GM12878 (cell line): Measurements from ENCODE around the gene APBB1IP. TPM values are rescaled to one million over a fixed set of nuclear protein-coding genes. Genes with fewer than 3 reads are reported as not detected.

Experiments used
- BHLHE40 ChIP-seq, 2 experiments: fragments of 450-650 bp in 1 of 2; IDR thresholded peaks; 2 replicates each; pipeline ENCODE4 v1.6.1; 2011 to 2017; ENCODE audit warnings: low read depth in 2 of 2, borderline replicate concordance in 1 of 2, improper control_type of control experiment in 1 of 2, low read length in 1 of 2, mild to moderate bottlenecking in 1 of 2
- CBFB ChIP-seq: IDR thresholded peaks from 2 replicates; pipeline ENCODE4 v1.6.1; 2016; ENCODE audit warnings: antibody characterized with exemption, low read depth
- CEBPB ChIP-seq, 2 experiments: fragments of 150-350 bp in 1 of 2; IDR thresholded peaks; 2 replicates each; pipeline ENCODE4 v1.6.1; 2012 to 2014; ENCODE audit warnings: low read depth in 2 of 2, low read length in 2 of 2, borderline replicate concordance in 1 of 2, inconsistent platforms in 1 of 2
- CHD2 ChIP-seq: IDR thresholded peaks from 2 replicates; pipeline ENCODE4 v1.6.1; 2011; ENCODE audit warnings: low read depth, low read length, improper control_type of control experiment, borderline replicate concordance
- DPF2 ChIP-seq: fragments of 450-650 bp; IDR thresholded peaks from 2 replicates; pipeline ENCODE4 v1.6.1; 2017; ENCODE audit warnings: mild to moderate bottlenecking
- EED ChIP-seq: sonication (generic); IDR thresholded peaks from 2 replicates; pipeline ENCODE4 v1.6.1; 2016; ENCODE audit warnings: antibody characterized with exemption, low read depth
- EP300 ChIP-seq, 2 experiments: fragments of 150-350 bp in 1 of 2; IDR thresholded peaks; 2 replicates each; pipeline ENCODE4 v1.6.1; 2011 to 2012; ENCODE audit warnings: low read depth in 2 of 2, low read length in 2 of 2, borderline replicate concordance in 1 of 2, improper control_type of control experiment in 1 of 2, inconsistent platforms in 1 of 2; ENCODE audit not compliant: control insufficient read depth in 1 of 2
- ETV6 ChIP-seq, 2 experiments: fragments of 450-650 bp in 1 of 2; IDR thresholded peaks in 1 of 2; conservative IDR thresholded peaks in 1 of 2; 2 replicates each; pipeline ENCODE4 v1.6.1; 2014; ENCODE audit warnings: antibody characterized with exemption in 1 of 2, borderline replicate concordance in 1 of 2, low read depth in 1 of 2, mild to moderate bottlenecking in 1 of 2, moderate library complexity in 1 of 2
- GABPA ChIP-seq: IDR thresholded peaks from 2 replicates; pipeline ENCODE4 v1.6.1; 2014; ENCODE audit warnings: antibody characterized with exemption, low read depth, mild to moderate bottlenecking, inconsistent platforms
- MTA3 ChIP-seq: IDR thresholded peaks from 2 replicates; pipeline ENCODE4 v1.6.1; 2012; ENCODE audit warnings: low read length, inconsistent platforms, borderline replicate concordance
- MYB ChIP-seq: fragments of 150-350 bp; IDR thresholded peaks from 2 replicates; pipeline ENCODE4 v1.6.1; 2014; ENCODE audit warnings: mild to moderate bottlenecking, low read depth, low read length, borderline replicate concordance
- NFXL1 ChIP-seq: fragments of 450-650 bp; IDR thresholded peaks from 2 replicates; pipeline ENCODE4 v1.6.1; 2017; ENCODE audit warnings: antibody characterized with exemption, mild to moderate bottlenecking, borderline replicate concordance
- PAX5 ChIP-seq: IDR thresholded peaks from 2 replicates; pipeline ENCODE4 v1.6.1; 2011; ENCODE audit warnings: low read depth, low read length, borderline replicate concordance
- POLR2A ChIP-seq: IDR thresholded peaks from 2 replicates; pipeline ENCODE4 v1.6.1; 2011; ENCODE audit warnings: low read depth, mild to moderate bottlenecking, low read length
- POLR2AphosphoS2 ChIP-seq: IDR thresholded peaks from 2 replicates; pipeline ENCODE4 v1.6.1; 2011; ENCODE audit warnings: low read depth, mild to moderate bottlenecking, low read length, improper control_type of control experiment, moderate library complexity
- RUNX3 ChIP-seq: IDR thresholded peaks from 2 replicates; pipeline ENCODE4 v1.6.1; 2012; ENCODE audit warnings: low read length, inconsistent platforms
- SIN3A ChIP-seq: IDR thresholded peaks from 2 replicates; pipeline ENCODE4 v1.6.1; 2012; ENCODE audit warnings: low read depth, low read length, improper control_type of control experiment
- SMAD5 ChIP-seq: IDR thresholded peaks from 2 replicates; pipeline ENCODE4 v1.6.1; 2016; ENCODE audit warnings: antibody characterized with exemption, low read depth
- SPI1 ChIP-seq: IDR thresholded peaks from 2 replicates; pipeline ENCODE4 v1.6.1; 2011; ENCODE audit warnings: low read depth, mild to moderate bottlenecking, low read length, moderate library complexity, borderline replicate concordance; ENCODE audit not compliant: insufficient read depth
- SREBF1 ChIP-seq: IDR thresholded peaks from 2 replicates; pipeline ENCODE4 v1.6.1; 2012; ENCODE audit warnings: mild to moderate bottlenecking, low read length
- STAT1 ChIP-seq: fragments of 450-650 bp; conservative IDR thresholded peaks from 2 replicates; pipeline ENCODE4 v1.6.1; 2014; ENCODE audit warnings: antibody characterized with exemption, mild to moderate bottlenecking
- SUZ12 ChIP-seq: fragments of 200-600 bp; sonication (generic); IDR thresholded peaks from one replicate; pipeline ENCODE4 v1.6.1; 2018; ENCODE audit warnings: antibody characterized with exemption, mild to moderate bottlenecking; ENCODE audit not compliant: unreplicated experiment
- YY1 ChIP-seq: IDR thresholded peaks from 2 replicates; pipeline ENCODE4 v1.6.1; 2011; ENCODE audit warnings: low read depth, mild to moderate bottlenecking, low read length
- ZNF217 ChIP-seq: fragments of 450-650 bp; IDR thresholded peaks from 2 replicates; pipeline ENCODE4 v1.6.1; 2017; ENCODE audit warnings: antibody characterized with exemption, mild to moderate bottlenecking
- polyA plus RNA-seq, 11 experiments: library from polyadenylated mRNA; depleted of rRNA in 4 of 11; unstranded in 6 of 11; stranded (reverse) in 5 of 11; fragments of >200 nt; fragmentation: Nextera tagmentation in 4 of 11; fragmentation: Illumina TruSeq in 1 of 11; extraction: Ambion mirVana in 4 of 11; extraction: Trizol in 1 of 11; gene quantifications; 1 replicate in 1 of 11; 2 replicates in 10 of 11; pipeline versions ENCODE4 v1.2.1 to v1.2.3, GENCODE V29; 2011 to 2016; ENCODE audit warnings: inconsistent platforms in 2 of 11, missing spikeins in 2 of 11, low read depth in 1 of 11
- total RNA-seq, 4 experiments: library from RNA; depleted of rRNA in 3 of 4; stranded (reverse); fragments of >200 nt in 3 of 4; fragmentation: Illumina TruSeq in 1 of 4; extraction: Trizol in 1 of 4; gene quantifications; 2 replicates each; pipeline versions ENCODE4 v1.2.1 to v1.2.3, GENCODE V29; 2013 to 2021
- TF ChIP-seq, protein P1 (sequence below): fragments of 450-650 bp; IDR thresholded peaks from 2 replicates; pipeline ENCODE4 v1.6.1; 2017; ENCODE audit warnings: mild to moderate bottlenecking, moderate library complexity
- TF ChIP-seq, protein P2 (sequence below): fragments of 450-650 bp; IDR thresholded peaks from 2 replicates; pipeline ENCODE4 v1.6.1; 2017; ENCODE audit warnings: mild to moderate bottlenecking

APBB1IP gene
- total and polyA plus RNA-seq, 10 of the 15 experiments (the other 5 are each of a cell fraction or from before 2014, with no cell fraction given), result 7.3 to 67.4 (median 19.9) TPM

DNA sequence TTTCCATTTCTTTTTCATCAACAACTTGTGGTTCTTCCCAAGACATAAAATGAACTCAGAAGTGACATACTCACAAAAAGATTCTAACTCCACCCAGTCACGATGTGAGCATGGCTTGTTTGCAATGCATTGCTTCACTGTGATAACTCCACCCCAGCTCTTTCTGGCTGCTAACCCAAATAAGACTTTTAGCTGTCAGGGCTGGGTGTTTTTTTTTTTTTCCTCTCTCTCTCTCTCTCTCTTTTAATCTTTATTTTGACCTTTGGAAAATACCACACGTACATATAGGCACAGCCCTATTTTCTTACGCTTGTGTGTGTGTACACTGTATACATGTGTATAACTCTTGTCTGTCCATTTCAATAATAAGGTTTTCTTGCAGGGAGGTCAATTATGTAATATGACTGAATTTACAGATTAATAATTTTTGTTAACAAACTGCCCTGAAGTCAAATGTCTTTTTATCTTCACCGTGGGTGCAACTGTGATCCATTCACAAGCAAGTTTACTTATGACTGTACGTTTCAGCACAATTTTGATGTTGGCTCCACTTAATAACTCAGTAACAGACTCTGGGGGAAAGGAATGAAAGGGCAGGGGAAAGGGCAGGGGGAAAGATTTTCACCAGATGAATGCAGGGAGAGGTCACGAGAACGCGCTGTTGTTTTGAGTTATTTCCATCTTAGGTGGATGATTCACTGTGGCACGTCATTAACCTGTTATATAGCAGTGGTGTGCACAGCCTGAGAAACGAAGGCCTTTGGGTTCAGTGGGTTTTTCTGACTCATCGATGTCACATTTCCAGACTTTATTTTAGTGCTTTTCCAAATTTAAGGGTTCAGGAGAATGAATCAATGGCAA, 49.1 kb downstream of the APBB1IP start (continued):
- TF ChIP-seq SPI1 (no peak), SMAD5 (no peak), GABPA (no peak; the same call in 1 of the 2 replicates), DPF2 (peak; percentile 84; the same call in 1 of the 2 replicates), POLR2A (no peak), SREBF1 (no peak), MTA3 (peak; percentile 74; the same call in 1 of the 2 replicates), SIN3A (no peak), NFXL1 (no peak), RUNX3 (peak; percentile 74; the same call in 1 of the 2 replicates), STAT1 (no peak), POLR2AphosphoS2 (no peak), ZNF217 (no peak), EP300 (IDR thresholded peaks at IDR 0.05; ENCODE audit: borderline replicate concordance in 1 of 2, control insufficient read depth in 1 of 2, low read depth in 2 of 2, low read length in 2 of 2) (peak; percentile 83 to 88), PAX5 (peak; percentile 75), YY1 (peak; percentile 46; the same call in 1 of the 2 replicates), CHD2 (no peak; the same call in 1 of the 2 replicates), CEBPB (IDR thresholded peaks at IDR 0.05; ENCODE audit: borderline replicate concordance in 1 of 2, low read depth in 2 of 2, low read length in 2 of 2) (no peak), BHLHE40 (IDR thresholded peaks at IDR 0.05; ENCODE audit: borderline replicate concordance in 1 of 2, low read depth in 2 of 2, low read length in 1 of 2) (peak; percentile 87 to 88), SUZ12 (no peak), ETV6 (conservative IDR thresholded peaks at IDR 0.05 in 1 of 2, IDR thresholded peaks at IDR 0.05 in 1 of 2; ENCODE audit: borderline replicate concordance in 1 of 2, low read depth in 1 of 2) (peak in 1 of 2 experiments; percentile 16; a peak in 1 of 4 replicates), CBFB (no peak), EED (peak; percentile 89), MYB (no peak)
- TF ChIP-seq, protein P1, sequence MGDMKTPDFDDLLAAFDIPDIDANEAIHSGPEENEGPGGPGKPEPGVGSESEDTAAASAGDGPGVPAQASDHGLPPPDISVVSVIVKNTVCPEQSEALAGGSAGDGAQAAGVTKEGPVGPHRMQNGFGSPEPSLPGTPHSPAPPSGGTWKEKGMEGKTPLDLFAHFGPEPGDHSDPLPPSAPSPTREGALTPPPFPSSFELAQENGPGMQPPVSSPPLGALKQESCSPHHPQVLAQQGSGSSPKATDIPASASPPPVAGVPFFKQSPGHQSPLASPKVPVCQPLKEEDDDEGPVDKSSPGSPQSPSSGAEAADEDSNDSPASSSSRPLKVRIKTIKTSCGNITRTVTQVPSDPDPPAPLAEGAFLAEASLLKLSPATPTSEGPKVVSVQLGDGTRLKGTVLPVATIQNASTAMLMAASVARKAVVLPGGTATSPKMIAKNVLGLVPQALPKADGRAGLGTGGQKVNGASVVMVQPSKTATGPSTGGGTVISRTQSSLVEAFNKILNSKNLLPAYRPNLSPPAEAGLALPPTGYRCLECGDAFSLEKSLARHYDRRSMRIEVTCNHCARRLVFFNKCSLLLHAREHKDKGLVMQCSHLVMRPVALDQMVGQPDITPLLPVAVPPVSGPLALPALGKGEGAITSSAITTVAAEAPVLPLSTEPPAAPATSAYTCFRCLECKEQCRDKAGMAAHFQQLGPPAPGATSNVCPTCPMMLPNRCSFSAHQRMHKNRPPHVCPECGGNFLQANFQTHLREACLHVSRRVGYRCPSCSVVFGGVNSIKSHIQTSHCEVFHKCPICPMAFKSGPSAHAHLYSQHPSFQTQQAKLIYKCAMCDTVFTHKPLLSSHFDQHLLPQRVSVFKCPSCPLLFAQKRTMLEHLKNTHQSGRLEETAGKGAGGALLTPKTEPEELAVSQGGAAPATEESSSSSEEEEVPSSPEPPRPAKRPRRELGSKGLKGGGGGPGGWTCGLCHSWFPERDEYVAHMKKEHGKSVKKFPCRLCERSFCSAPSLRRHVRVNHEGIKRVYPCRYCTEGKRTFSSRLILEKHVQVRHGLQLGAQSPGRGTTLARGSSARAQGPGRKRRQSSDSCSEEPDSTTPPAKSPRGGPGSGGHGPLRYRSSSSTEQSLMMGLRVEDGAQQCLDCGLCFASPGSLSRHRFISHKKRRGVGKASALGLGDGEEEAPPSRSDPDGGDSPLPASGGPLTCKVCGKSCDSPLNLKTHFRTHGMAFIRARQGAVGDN, result peak; percentile 74; the same call in 1 of the 2 replicates
- TF ChIP-seq, protein P2, sequence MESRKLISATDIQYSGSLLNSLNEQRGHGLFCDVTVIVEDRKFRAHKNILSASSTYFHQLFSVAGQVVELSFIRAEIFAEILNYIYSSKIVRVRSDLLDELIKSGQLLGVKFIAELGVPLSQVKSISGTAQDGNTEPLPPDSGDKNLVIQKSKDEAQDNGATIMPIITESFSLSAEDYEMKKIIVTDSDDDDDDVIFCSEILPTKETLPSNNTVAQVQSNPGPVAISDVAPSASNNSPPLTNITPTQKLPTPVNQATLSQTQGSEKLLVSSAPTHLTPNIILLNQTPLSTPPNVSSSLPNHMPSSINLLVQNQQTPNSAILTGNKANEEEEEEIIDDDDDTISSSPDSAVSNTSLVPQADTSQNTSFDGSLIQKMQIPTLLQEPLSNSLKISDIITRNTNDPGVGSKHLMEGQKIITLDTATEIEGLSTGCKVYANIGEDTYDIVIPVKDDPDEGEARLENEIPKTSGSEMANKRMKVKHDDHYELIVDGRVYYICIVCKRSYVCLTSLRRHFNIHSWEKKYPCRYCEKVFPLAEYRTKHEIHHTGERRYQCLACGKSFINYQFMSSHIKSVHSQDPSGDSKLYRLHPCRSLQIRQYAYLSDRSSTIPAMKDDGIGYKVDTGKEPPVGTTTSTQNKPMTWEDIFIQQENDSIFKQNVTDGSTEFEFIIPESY, result no peak
